SU-DHL-6 (cell line): ENCODE results near the gene SMIM9.
A peak's percentile ranks its signal among the peaks of the same experiment; 100 is the strongest.

Experiments used
- H2AFZ ChIP-seq: fragments of 200-600 bp; sonication (generic); 2 replicates; pipeline ENCODE4 v1.6.1; 2014; ENCODE audit warnings: low read depth, mild to moderate bottlenecking, moderate library complexity, mixed read lengths, antibody characterized with exemption, low read length; ENCODE audit not compliant: severe bottlenecking
- H3F3A ChIP-seq: fragments of 200-600 bp; shearing (Covaris generic); 2 replicates; pipeline ENCODE4 v1.6.0; 2016; ENCODE audit warnings: antibody characterized with exemption, mild to moderate bottlenecking; ENCODE audit not compliant: insufficient read depth
- H3K27ac ChIP-seq: fragments of 200-600 bp; sonication (generic); 2 replicates; pipeline ENCODE4 v1.5.1; 2016; ENCODE audit warnings: low read depth, mild to moderate bottlenecking, low read length, moderate library complexity, mixed read lengths
- H3K27me3 ChIP-seq: fragments of 200-600 bp; sonication (generic), shearing (Covaris generic); 2 replicates; pipeline ENCODE4 v1.6.0; 2014; ENCODE audit warnings: mild to moderate bottlenecking, low read length
- H3K36me3 ChIP-seq: fragments of 200-600 bp; sonication (generic); 2 replicates; pipeline ENCODE4 v1.6.1; 2014; ENCODE audit warnings: mild to moderate bottlenecking, low read length, mixed read lengths
- H3K4me2 ChIP-seq: fragments of 300-600, 200-600 bp; shearing (Covaris generic), sonication (generic); 2 replicates; pipeline ENCODE4 v1.6.0; 2014; ENCODE audit warnings: low read length, low read depth, mild to moderate bottlenecking; ENCODE audit not compliant: poor library complexity, severe bottlenecking
- H3K4me3 ChIP-seq: fragments of 200-600 bp; sonication (generic); 2 replicates; pipeline ENCODE4 v1.5.1; 2014; ENCODE audit warnings: antibody characterized with exemption, low read length, mild to moderate bottlenecking, mixed read lengths; ENCODE audit not compliant: insufficient read depth, poor library complexity, severe bottlenecking
- H3K79me2 ChIP-seq: fragments of 200-600 bp; sonication (generic); 2 replicates; pipeline ENCODE4 v1.6.1; 2014; ENCODE audit warnings: mild to moderate bottlenecking, low read length, moderate library complexity; ENCODE audit not compliant: insufficient read depth
- H3K9ac ChIP-seq: fragments of 200-600 bp; sonication (generic); 2 replicates; pipeline ENCODE4 v1.7.0; 2014; ENCODE audit warnings: mild to moderate bottlenecking, low read length
- H3K9me2 ChIP-seq: fragments of 200-600 bp; sonication (generic); replicated peaks from 2 replicates; pipeline ENCODE4 v1.6.1; 2014; ENCODE audit warnings: low read length; ENCODE audit not compliant: insufficient read depth
- H3K9me3 ChIP-seq: fragments of 200-600 bp; sonication (generic); 2 replicates; pipeline ENCODE4 v1.6.1; 2014; ENCODE audit warnings: low read length, mixed read lengths; ENCODE audit not compliant: insufficient read depth
- H4K20me1 ChIP-seq: fragments of 200-600 bp; sonication (generic); 2 replicates; pipeline ENCODE4 v1.6.1; 2014; ENCODE audit warnings: low read depth, mild to moderate bottlenecking, antibody characterized with exemption, low read length, moderate library complexity, mixed read lengths
- CTCF ChIP-seq: fragments of 200-600 bp; sonication (generic); IDR thresholded peaks from one replicate; pipeline ENCODE4 v1.5.1; 2017; ENCODE audit warnings: antibody characterized with exemption, mild to moderate bottlenecking, low read length, moderate library complexity; ENCODE audit not compliant: insufficient read depth, poor library complexity, severe bottlenecking
- EZH2phosphoT487 ChIP-seq: fragments of 200-600 bp; sonication (generic), shearing (Covaris generic); conservative IDR thresholded peaks from 2 replicates; pipeline ENCODE4 v1.6.1; 2018; ENCODE audit warnings: mild to moderate bottlenecking, antibody characterized with exemption, low read length, moderate library complexity, mixed read lengths

Gene SMIM9

GRCh38 chrX:154809939-154810665 is 24.4 kb downstream of the SMIM9 start:
- Histone ChIP-seq H4K20me1 (no peaks in the 10 kb centered on the region), H3K27ac (no peak overlapping the region), H2AFZ (no peak overlapping the region)

GRCh38 chrX:154806837-154807501 is 27.5 kb downstream of the SMIM9 start:
- H3K27me3 ChIP-seq, result no peaks in the 10 kb centered on the region
- no peak overlapping the region for H3K9ac ChIP-seq
- H3F3A ChIP-seq, result no peaks in the 10 kb centered on the region
- H4K20me1 ChIP-seq, result no peaks in the 10 kb centered on the region
- no peak overlapping the region for H2AFZ ChIP-seq
- no peaks in the 10 kb centered on the region for H3K79me2 ChIP-seq
- no peak overlapping the region for H3K4me3 ChIP-seq
- H3K36me3 ChIP-seq, result no peaks in the 10 kb centered on the region
- no peaks in the 10 kb centered on the region for H3K9me3 ChIP-seq
- no peak overlapping the region for H3K27ac ChIP-seq
- H3K9me2 ChIP-seq, result no peaks in the 10 kb centered on the region
- TF ChIP-seq EZH2phosphoT487, result no peak
- no peak overlapping the region for H3K4me2 ChIP-seq

More at GRCh38 chrX:154809939-154810665, 24.4 kb downstream of the SMIM9 start:
- H3K4me3 ChIP-seq, result no peak overlapping the region
- no peaks in the 10 kb centered on the region for H3K27me3 ChIP-seq
- no peaks in the 10 kb centered on the region for H3K9me2 ChIP-seq
- no peaks in the 10 kb centered on the region for H3K9me3 ChIP-seq
- H3K9ac ChIP-seq, result no peak overlapping the region
- no peak overlapping the region for H3K4me2 ChIP-seq
- H3F3A ChIP-seq, result no peaks in the 10 kb centered on the region
- H3K36me3 ChIP-seq, result no peaks in the 10 kb centered on the region
- no peak for TF ChIP-seq CTCF
- no peaks in the 10 kb centered on the region for H3K79me2 ChIP-seq

GRCh38 chrX:154805696-154806091 is 28.8 kb downstream of the SMIM9 start:
- no peaks in the 10 kb centered on the region for H3K27me3 ChIP-seq
- H3K79me2 ChIP-seq, result no peaks in the 10 kb centered on the region
- peak overlapping the region; percentile 56 for H3K4me2 ChIP-seq
- H3K36me3 ChIP-seq, result no peaks in the 10 kb centered on the region
- H3K4me3 ChIP-seq, result peak overlapping the region; percentile 43
- H3K9me2 ChIP-seq, result no peaks in the 10 kb centered on the region
- no peaks in the 10 kb centered on the region for H3K9me3 ChIP-seq
- no peak overlapping the region for H3K27ac ChIP-seq
- peak overlapping the region; percentile 74 for H2AFZ ChIP-seq
- no peak for TF ChIP-seq EZH2phosphoT487
- no peak for TF ChIP-seq CTCF
- H3K9ac ChIP-seq, result peak overlapping the region; percentile 37
- no peaks in the 10 kb centered on the region for H4K20me1 ChIP-seq
- no peaks in the 10 kb centered on the region for H3F3A ChIP-seq
